ENCODE data around the gene CLPSL2.

GRCh38 chr6:35808688-35809087 lies 32.3 kb downstream of the CLPSL2 start:
- TF ChIP-seq, protein P1, sequence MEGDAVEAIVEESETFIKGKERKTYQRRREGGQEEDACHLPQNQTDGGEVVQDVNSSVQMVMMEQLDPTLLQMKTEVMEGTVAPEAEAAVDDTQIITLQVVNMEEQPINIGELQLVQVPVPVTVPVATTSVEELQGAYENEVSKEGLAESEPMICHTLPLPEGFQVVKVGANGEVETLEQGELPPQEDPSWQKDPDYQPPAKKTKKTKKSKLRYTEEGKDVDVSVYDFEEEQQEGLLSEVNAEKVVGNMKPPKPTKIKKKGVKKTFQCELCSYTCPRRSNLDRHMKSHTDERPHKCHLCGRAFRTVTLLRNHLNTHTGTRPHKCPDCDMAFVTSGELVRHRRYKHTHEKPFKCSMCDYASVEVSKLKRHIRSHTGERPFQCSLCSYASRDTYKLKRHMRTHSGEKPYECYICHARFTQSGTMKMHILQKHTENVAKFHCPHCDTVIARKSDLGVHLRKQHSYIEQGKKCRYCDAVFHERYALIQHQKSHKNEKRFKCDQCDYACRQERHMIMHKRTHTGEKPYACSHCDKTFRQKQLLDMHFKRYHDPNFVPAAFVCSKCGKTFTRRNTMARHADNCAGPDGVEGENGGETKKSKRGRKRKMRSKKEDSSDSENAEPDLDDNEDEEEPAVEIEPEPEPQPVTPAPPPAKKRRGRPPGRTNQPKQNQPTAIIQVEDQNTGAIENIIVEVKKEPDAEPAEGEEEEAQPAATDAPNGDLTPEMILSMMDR (IDR thresholded peaks at IDR 0.05), result no peak
- no peak for TF ChIP-seq POLR2A (IDR thresholded peaks at IDR 0.05)

All from lower leg skin (tissue), 3 donors.